Left kidney (tissue), 2 donors: ENCODE data around the gene DPYD. TPM values are rescaled to one million over a fixed set of nuclear protein-coding genes. Genes with fewer than 3 reads are reported as not detected.

ENCODE experiments used
- DNase-seq: peaks from one replicate; pipeline ENCODE4 v3.0.0-alpha.2; 2013
- polyA plus RNA-seq: library from polyadenylated mRNA; unstranded; fragments of 120-200 nt; gene quantifications from one replicate; pipeline ENCODE4 v1.2.1, GENCODE V29; 2013; ENCODE audit not compliant: insufficient read length

Gene DPYD
- polyA plus RNA-seq, 1 donor, result 11.9 TPM

GRCh38 chr1:97533358-97533757, 387.5 kb downstream of the DPYD start:
- no peak for DNase-seq

DNA sequence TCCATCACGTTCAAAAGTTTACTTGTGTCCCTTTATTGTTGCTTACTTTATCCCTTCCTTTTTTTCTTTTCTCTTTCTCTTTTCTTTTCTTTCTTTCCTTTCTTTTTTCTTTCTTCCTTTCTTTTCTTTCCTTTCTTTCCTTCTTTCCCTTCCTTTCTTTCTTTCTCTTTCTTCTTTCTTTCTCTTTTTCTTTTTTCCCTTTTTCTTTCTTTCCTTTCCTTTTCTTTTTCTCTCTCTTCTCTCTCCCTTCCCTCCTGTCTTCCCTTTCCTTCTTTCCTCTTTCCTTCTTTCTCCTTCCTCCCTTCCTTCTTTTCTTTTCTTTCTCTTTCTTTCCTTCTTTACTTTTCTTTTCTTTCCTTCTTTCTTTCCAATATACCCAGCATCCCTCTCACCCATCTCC, 391.2 kb downstream of the DPYD start:
- DNase-seq, result no peak

- DNase-seq, result no peak
Observed at GRCh38 chr1:97524211-97524610, 396.6 kb downstream of the DPYD start.

DNA sequence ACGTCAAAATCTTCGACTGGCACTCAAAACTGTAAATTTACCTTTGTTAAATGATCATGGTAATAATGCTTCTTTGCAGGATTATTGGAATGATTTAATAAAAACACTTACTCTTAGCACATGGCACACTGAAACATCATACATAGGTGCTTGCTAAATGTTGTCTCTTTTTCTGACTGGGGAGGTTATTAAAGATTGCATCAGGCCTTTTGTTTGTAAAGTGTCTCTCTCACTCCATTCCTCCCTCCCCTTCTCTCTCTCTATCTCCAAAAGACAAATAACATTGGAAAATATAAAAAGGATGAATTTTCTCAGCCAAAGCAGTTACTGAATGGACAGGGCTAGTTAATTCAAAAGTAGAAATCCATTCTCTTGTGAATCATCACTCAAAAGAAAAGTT, 404.2 kb downstream of the DPYD start:
- no peak for DNase-seq

GRCh38 chr1:97508653-97509218, 412.1 kb downstream of the DPYD start:
- no peak for DNase-seq

DNA sequence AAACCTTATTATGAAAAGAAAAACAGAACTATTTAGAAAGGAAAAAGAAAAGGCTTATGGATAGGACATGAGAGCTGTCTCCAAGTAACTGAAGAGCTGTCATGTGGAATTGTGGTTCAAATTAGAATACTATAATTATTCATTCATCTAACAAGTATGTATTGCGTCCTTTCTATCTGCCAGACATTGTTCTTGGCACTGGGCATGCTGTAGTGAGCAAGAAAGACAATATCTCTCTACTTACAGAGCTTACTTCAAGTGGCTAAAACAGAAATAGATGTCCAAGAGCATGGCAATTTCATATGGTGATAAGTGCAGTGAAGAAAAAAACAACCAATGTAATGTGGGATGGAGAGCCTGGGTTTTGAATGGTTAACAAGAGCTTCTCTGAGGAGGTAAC, 413.0 kb downstream of the DPYD start:
- no peak for DNase-seq

- DNase-seq, result no peak
Observed at GRCh38 chr1:97506368-97506767, 414.5 kb downstream of the DPYD start.

- DNase-seq, result no peak
Observed at GRCh38 chr1:97505816-97506215, 415.0 kb downstream of the DPYD start.

DNA sequence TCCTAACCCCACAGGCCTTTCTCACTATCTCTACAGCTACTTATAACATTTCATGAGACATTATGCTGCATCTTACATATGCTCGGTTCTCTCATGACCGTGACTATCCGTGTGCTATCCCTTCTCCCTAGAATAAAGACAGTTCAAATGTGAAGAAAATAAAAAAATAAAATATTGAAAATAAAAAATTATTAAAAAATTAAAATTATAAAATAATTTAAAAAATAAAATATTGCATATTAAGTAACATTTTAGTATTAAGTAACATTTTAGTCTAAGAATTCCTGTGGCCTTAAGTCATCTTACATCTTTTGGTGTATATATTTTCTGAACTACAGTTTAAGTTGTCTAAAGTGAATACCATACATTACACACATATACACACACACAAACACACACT, 415.5 kb downstream of the DPYD start:
- no peak for DNase-seq

DNA sequence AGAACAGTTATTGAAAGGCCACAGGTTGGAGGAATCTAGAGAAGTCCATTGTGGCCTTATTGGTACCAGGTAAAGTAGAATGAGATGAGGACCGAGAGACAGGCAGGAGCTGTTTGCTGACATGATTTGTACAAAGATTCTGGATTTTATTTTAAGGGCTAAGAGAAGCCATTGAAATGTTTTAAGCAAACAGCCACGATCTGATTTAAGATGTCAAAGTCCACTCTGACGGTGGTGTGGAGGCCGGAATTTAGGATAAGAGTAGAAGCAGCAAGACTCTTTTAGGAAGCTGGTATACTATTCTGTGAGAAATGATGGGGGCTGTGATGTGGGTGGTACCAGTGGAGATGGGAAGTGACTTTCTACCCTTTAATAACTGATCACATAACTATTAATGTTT, 418.5 kb downstream of the DPYD start:
- DNase-seq, result no peak

DNA sequence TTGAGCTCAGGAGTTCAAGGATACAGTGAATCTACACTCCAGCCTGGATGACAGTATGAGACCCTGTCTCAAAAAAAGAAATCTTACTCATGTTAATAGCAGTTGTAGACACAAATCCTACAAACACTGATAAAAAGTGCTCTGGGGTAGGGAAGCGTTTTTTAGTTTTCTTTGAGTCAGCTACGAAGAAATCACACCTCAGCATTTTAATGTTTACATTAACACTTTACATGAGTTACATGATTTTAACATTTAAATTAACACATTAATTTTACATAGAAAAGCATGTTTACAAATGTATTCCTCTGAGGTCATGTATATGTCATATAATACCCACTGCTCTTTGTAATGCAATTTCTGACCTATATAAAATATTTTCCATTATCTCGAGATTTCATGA, 419.2 kb downstream of the DPYD start:
- no peak for DNase-seq

DNA sequence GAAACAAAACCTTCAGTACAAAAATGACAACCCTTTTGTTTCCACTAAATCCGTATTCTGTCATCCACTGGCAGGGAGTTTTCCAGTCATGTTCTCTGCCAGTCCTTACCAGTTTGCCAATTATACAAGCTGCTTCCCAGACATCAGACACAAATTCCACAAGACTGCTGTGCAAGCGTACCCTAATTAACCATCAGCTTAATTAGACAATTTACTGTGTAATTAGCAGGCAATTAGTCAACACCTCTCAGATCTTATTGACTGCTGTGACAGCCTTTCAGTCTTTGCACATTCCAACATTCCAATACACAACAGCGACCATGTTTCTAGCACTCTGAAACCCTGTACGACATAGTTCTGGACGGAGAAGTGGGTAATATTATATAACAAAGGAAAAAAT, 420.1 kb downstream of the DPYD start:
- no peak for DNase-seq

DNA sequence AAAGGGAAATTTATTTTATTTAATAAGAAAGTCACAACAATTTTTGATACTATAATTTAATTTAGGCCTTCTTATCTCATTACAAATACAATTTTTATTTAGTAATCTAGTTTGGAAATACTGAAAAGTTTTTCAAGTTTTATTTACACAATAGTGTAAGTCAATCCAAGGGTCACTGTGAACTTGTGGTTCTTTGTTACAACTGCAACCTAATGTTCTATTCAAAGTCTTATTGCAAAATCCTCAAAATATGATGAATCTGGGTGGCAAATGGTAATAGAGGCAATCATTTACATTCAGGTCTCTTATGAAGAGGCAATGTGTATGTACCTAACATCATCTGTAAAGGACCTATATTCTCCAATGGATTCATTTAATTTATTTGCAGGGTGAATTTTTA, 421.2 kb downstream of the DPYD start:
- DNase-seq, result no peak

GRCh38 chr1:97489834-97490233, 431.0 kb downstream of the DPYD start:
- DNase-seq, result no peak

DNA sequence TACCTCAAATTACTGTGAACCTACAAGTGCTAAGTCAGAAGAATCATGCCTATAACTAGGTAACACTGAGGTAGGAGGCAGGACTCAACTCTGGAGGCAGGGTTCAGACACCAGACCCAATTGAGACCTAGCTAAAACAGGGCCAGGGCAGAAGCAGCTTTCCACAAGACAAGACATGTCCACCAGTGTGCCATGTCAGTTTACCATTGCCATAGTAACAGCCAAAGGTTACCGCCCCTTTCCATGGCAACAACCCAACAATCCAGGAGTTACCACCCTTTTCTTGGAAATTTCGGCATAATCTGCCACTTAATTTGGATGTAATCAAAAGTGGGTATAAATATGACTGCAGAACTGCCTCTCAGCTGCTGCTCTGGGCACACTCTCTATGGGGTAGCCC, 432.3 kb downstream of the DPYD start:
- no peak for DNase-seq

GRCh38 chr1:97482022-97482421, 438.8 kb downstream of the DPYD start:
- DNase-seq, result no peak

GRCh38 chr1:97467445-97467844, 453.4 kb downstream of the DPYD start:
- no peak for DNase-seq

GRCh38 chr1:97464305-97464704, 456.5 kb downstream of the DPYD start:
- no peak for DNase-seq

- DNase-seq, result no peak
Observed at GRCh38 chr1:97461782-97462181, 459.1 kb downstream of the DPYD start.

DNA sequence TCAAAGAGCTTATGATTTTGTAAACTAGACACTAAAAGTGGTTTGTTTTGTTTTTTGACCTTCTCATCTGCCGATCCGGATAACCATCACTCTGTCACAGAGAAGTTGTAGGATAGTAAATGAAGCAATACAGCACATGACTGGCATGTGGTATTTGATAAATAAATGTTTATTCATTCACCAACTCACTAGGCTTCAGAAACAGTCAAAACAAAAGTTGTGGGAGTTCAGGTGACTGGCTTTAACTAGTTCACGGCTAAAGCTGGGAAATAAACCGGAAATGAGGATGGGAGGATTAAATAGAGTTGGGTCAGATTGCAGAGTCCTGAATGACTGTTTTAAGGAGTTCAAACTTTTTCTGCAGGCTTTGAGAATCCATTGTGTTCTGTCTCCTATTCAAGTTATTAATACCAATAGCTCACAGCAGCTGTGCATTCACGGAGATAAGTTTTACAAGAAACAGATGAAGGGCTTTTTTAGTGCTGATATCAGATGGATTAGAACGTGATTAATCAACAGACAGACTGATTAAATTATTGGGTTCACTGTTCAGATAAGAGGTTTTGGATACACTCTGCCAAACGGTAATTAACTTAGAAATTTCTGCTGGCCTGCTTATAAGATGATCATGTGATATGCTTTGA, 463.3 kb downstream of the DPYD start:
- DNase-seq, result no peak

DNA sequence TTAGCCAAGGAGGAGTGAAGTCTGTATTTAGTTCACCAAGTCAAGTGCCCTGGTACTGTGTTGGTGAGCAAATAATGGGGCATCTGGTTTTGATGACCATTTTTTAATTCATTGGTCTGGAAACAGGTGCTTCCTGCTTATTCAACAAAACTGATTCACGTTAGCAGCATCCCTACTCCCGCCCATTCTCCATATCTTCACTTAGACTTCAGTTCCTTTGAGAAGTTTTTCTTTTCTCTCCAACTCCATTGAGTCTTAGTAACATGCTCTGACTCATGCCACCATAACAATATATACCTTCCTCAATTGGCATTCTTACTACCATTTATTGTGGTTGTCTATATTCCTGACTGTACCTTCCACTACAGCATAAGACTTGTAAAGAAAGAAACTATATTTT, 468.9 kb downstream of the DPYD start:
- no peak for DNase-seq

- DNase-seq, result no peak
Observed at GRCh38 chr1:97451046-97451826, 469.6 kb downstream of the DPYD start.

DNA sequence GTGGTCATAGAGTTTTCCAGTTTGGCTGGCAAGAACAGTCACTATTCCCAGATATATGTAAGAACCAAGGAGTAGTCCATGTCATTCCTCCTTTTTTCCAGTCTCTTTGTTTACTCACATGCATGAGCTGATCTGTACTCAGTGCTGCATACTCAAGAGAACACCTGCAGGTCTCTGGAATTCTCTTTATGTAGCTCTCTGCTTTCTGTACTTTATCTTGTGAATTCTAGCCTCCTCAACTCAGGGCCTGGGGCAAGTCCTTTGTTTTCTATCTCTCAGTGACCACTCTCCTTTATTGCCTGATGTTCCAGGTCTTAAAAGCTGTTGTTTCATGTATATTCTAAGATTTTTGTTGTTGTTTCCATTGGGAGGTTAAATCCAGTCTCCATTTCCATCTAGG, 478.9 kb downstream of the DPYD start:
- no peak for DNase-seq

GRCh38 chr1:97433824-97434177, 487.0 kb downstream of the DPYD start:
- DNase-seq, result no peak
